Sigmoid colon (tissue), 4 donors: Measurements from ENCODE around the gene TMED4.

Experiments
- CTCF ChIP-seq, 4 experiments: fragments of 450-650 bp in 3 of 4; fragments of 200-600 bp in 1 of 4; IDR thresholded peaks; one replicate each; pipeline ENCODE4 v1.5.1; 2016 to 2019; ENCODE audit warnings: antibody characterized with exemption in 4 of 4, mild to moderate bottlenecking in 3 of 4, moderate library complexity in 2 of 4
- POLR2AphosphoS5 ChIP-seq, 4 donors: sonication (generic); formaldehyde crosslinking; IDR thresholded peaks; one replicate each; pipeline ENCODE4 v1.6.1; 2017; ENCODE audit warnings: antibody characterized with exemption in 4 of 4

- TF ChIP-seq CTCF (IDR thresholded peaks at IDR 0.05) (no peak), POLR2AphosphoS5 (IDR thresholded peaks at IDR 0.05) (no peak)
Observed at GRCh38 chr7:44604941-44605340, 22.9 kb upstream of the TMED4 start.
